ENCODE data around the gene RASSF3. TPM values are rescaled to one million over a fixed set of nuclear protein-coding genes. Genes with fewer than 3 reads are reported as not detected.
A peak's percentile ranks its signal among the peaks of the same experiment; 100 is the strongest.

Gene RASSF3
- total and polyA plus RNA-seq, 2 of the 13 experiments (the other 11 are each of a cell fraction or from before 2014, with no cell fraction given): 15.5 to 16.0 TPM

GRCh38 chr12:64610660-64611340, 505 bp downstream of the RASSF3 start (continued):
- TF ChIP-seq ZUFSP (CRISPR knock-in tag; IDR thresholded peaks at IDR 0.05; ENCODE audit: borderline replicate concordance) (no peak), AKAP8 (CRISPR knock-in tag; IDR thresholded peaks at IDR 0.05) (no peak), MEIS1 (CRISPR knock-in tag; IDR thresholded peaks at IDR 0.05; ENCODE audit: borderline replicate concordance) (no peak), CBFB (CRISPR knock-in tag; IDR thresholded peaks at IDR 0.05) (no peak), HNF1A (IDR thresholded peaks at IDR 0.05; ENCODE audit: low read depth) (no peak), HNF1A (CRISPR knock-in tag; IDR thresholded peaks at IDR 0.05; ENCODE audit: borderline replicate concordance) (peak; percentile 48; the same call in 1 of the 2 replicates), FOXA3 (CRISPR knock-in tag; IDR thresholded peaks at IDR 0.05) (peak; percentile 19; the same call in 1 of the 2 replicates), ZBTB8A (CRISPR knock-in tag; IDR thresholded peaks at IDR 0.05; ENCODE audit: borderline replicate concordance, low read depth) (no peak), MXI1 (IDR thresholded peaks at IDR 0.05; ENCODE audit: borderline replicate concordance, low read depth, low read length) (peak; percentile 49; the same call in 2 of the 3 replicates), ZNF713 (CRISPR knock-in tag; IDR thresholded peaks at IDR 0.05) (no peak), ZEB1 (IDR thresholded peaks at IDR 0.05; ENCODE audit: insufficient replicate concordance, low read depth) (no peak), THYN1 (CRISPR knock-in tag; IDR thresholded peaks at IDR 0.05; ENCODE audit: borderline replicate concordance, low read depth) (no peak), ZNF777 (CRISPR knock-in tag; IDR thresholded peaks at IDR 0.05) (peak; percentile 72), ZNF468 (CRISPR knock-in tag; IDR thresholded peaks at IDR 0.05) (no peak), ZFX (CRISPR knock-in tag; IDR thresholded peaks at IDR 0.05; ENCODE audit: low read depth) (peak; percentile 66; the same call in 1 of the 2 replicates), ZNF512B (CRISPR knock-in tag; IDR thresholded peaks at IDR 0.05; ENCODE audit: borderline replicate concordance) (0 out of 2 replicates have a peak, but pooled peaks have one; percentile 23), RFX3 (CRISPR knock-in tag; IDR thresholded peaks at IDR 0.05) (no peak), ZNF749 (CRISPR knock-in tag; IDR thresholded peaks at IDR 0.05; ENCODE audit: borderline replicate concordance) (no peak), ZSCAN20 (CRISPR knock-in tag; IDR thresholded peaks at IDR 0.05; ENCODE audit: borderline replicate concordance) (no peak; the same call in 1 of the 2 replicates), MLX (CRISPR knock-in tag; IDR thresholded peaks at IDR 0.05) (no peak)

Measured in HepG2 (cell line).